Neural progenitor cell (in vitro differentiated cells): ENCODE data around the gene EFNA5. TPM values are rescaled to one million over a fixed set of nuclear protein-coding genes. Genes with fewer than 3 reads are reported as not detected.

Source experiments
- DNase-seq: peaks from one replicate; pipeline ENCODE4 v3.0.0-alpha.2; 2016; ENCODE audit warnings: low spot score
- H2AFZ ChIP-seq: fragments of 200-600 bp; sonication (generic); replicated peaks from 2 replicates; pipeline ENCODE4 v1.6.1; 2016; ENCODE audit warnings: antibody characterized with exemption
- H3F3A ChIP-seq: fragments of 200-600 bp; sonication (generic); 2 replicates; pipeline ENCODE4 v1.6.1; 2016; ENCODE audit warnings: antibody characterized with exemption, low read depth
- H3K27ac ChIP-seq: fragments of 200-600 bp; sonication (generic); 2 replicates; pipeline ENCODE4 v1.5.1; 2016; ENCODE audit warnings: mild to moderate bottlenecking
- H3K27me3 ChIP-seq: fragments of 200-600 bp; sonication (generic); 2 replicates; pipeline ENCODE4 v1.6.1; 2016; ENCODE audit warnings: mild to moderate bottlenecking, moderate library complexity
- H3K36me3 ChIP-seq: fragments of 200-600 bp; sonication (generic); 2 replicates; pipeline ENCODE4 v1.5.1; 2016
- H3K4me1 ChIP-seq: fragments of 200-600 bp; sonication (generic); 2 replicates; pipeline ENCODE4 v1.6.1; 2016; ENCODE audit warnings: mixed run types
- H3K4me2 ChIP-seq: fragments of 200-600 bp; sonication (generic); 2 replicates; pipeline ENCODE4 v1.6.1; 2016
- H3K4me3 ChIP-seq: fragments of 200-600 bp; sonication (generic); 2 replicates; pipeline ENCODE4 v1.5.1; 2016
- H3K79me2 ChIP-seq: fragments of 200-600 bp; sonication (generic); 2 replicates; pipeline ENCODE4 v1.6.1; 2016; ENCODE audit warnings: low read depth
- H3K9ac ChIP-seq: fragments of 200-600 bp; sonication (generic); 2 replicates; pipeline ENCODE4 v1.6.1; 2016
- H3K9me3 ChIP-seq: fragments of 200-600 bp; sonication (generic); 2 replicates; pipeline ENCODE4 v1.5.1; 2016; ENCODE audit warnings: low read depth
- H4K20me1 ChIP-seq: fragments of 200-600 bp; sonication (generic); 2 replicates; pipeline ENCODE4 v1.6.1; 2016; ENCODE audit warnings: low read depth
- H3K27ac Mint-ChIP-seq: 3 replicates; pipeline ENCODE4 v1.8.0; 2021; ENCODE audit warnings: mixed read lengths
- H3K27me3 Mint-ChIP-seq: 2 replicates; pipeline ENCODE4 v1.8.0; 2022; ENCODE audit warnings: low read depth, mild to moderate bottlenecking, inconsistent platforms, moderate library complexity, mixed read lengths; ENCODE audit not compliant: insufficient read depth
- H3K36me3 Mint-ChIP-seq: 3 replicates; pipeline ENCODE4 v1.8.0; 2021; ENCODE audit warnings: mixed read lengths
- H3K4me1 Mint-ChIP-seq: 3 replicates; pipeline ENCODE4 v1.8.0; 2021; ENCODE audit warnings: mixed read lengths
- H3K4me3 Mint-ChIP-seq: 3 replicates; pipeline ENCODE4 v1.8.0; 2021; ENCODE audit warnings: mild to moderate bottlenecking, moderate library complexity, mixed read lengths
- H3K9me3 Mint-ChIP-seq: 3 replicates; pipeline ENCODE4 v1.8.0; 2020; ENCODE audit warnings: mixed read lengths
- EZH2 ChIP-seq: fragments of 200-600 bp; sonication (generic); IDR thresholded peaks from 2 replicates; pipeline ENCODE4 v1.6.1; 2017; ENCODE audit warnings: antibody characterized with exemption, mild to moderate bottlenecking, moderate library complexity
- EZH2phosphoT487 ChIP-seq: fragments of 200-600 bp; sonication (generic); IDR thresholded peaks from 2 replicates; pipeline ENCODE4 v1.6.1; 2017; ENCODE audit warnings: antibody characterized with exemption
- total RNA-seq: library from RNA; depleted of rRNA; stranded (reverse); fragments of >200 nt; gene quantifications from 2 replicates; pipeline ENCODE4 v1.2.3, GENCODE V29; 2015; ENCODE audit warnings: low replicate concordance
- TF ChIP-seq, protein P1 (sequence below): fragments of 200-600 bp; sonication (generic); IDR thresholded peaks from 2 replicates; pipeline ENCODE4 v1.5.1; 2017; ENCODE audit warnings: antibody characterized with exemption, mild to moderate bottlenecking

Gene EFNA5
- total RNA-seq, 1 donor from 2014 or later = 105 TPM

DNA sequence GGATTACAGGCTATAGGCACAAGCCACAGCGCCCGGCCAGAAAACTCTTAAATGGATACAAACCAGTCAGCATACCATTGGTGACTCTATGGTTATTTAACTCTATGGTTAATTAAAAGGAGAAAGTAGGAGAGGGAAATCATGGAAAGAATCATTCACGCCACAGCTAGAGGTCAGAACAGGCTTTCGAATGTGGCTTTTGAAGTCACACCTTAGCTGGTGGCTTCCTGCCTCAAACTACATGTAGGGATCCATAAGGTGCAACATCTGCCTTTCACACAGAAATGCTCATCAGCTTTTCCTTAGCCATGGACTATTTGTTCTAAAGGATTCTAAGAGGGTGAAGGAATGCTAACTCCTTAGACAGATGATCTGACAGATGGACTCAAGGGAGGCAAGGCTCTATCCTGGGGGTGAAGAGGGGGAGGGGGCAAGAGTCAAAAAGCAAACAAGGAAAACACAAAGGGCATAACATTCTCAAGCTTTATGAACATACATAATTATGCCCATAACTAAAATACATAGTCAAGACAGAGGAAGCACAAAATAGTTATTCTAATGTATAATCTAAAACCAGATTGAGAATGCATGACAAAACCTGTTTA is 130.9 kb downstream of the EFNA5 start:
- H3K4me1 Mint-ChIP-seq = peaks cover 64% of the 10 kb centered on the region

DNA sequence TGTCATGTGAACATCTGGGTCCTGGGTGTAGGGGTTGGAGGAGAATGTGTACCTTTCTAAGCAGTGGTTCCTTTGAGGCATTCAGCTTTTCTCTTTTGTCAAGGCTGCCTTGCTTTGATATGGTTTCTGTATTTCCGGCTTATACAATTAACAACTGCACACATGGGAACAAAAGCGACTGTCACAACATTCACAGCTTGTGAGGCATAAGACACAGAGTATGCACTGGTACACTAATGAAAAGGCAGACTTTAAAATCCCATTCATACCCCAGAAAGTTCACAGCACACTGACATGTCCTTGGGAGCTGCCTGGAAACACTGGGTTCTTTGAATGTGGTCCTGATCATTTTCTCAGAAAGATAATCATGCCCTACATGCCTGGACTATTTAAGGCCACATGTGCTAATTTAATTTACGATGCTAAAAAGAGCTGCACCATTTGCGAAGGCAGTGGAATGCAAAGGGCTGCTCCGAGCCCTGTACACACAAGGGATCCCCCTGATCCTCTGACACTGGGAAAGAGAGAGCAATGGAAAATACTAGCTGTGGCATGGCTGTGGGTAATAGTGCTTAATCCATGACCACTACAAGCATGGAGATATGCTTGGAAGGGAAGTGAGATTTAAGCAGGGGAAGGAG is 131.8 kb downstream of the EFNA5 start:
- Histone ChIP-seq H3F3A (peaks cover 40% of the 10 kb centered on the region), H2AFZ (no peak overlapping the region), H3K4me3 (no peak overlapping the region), H3K9me3 (no peaks in the 10 kb centered on the region), H3K9ac (no peak overlapping the region), H3K79me2 (peaks cover 100% of the 10 kb centered on the region), H3K36me3 (no peaks in the 10 kb centered on the region), H3K4me1 (peaks cover 59% of the 10 kb centered on the region), H3K27ac (no peak overlapping the region), H3K27me3 (no peaks in the 10 kb centered on the region), H3K4me2 (peak overlapping the region; percentile 1), H4K20me1 (peaks cover 100% of the 10 kb centered on the region)
- Mint-ChIP-seq H3K9me3 (no peaks in the 10 kb centered on the region), H3K27ac (peak overlapping the region; percentile 82), H3K4me1 (peaks cover 60% of the 10 kb centered on the region), H3K4me3 (no peak overlapping the region), H3K27me3 (peaks cover 2% of the 10 kb centered on the region), H3K36me3 (peaks cover 7% of the 10 kb centered on the region)
- no peak for TF ChIP-seq EZH2phosphoT487
- TF ChIP-seq, protein P1, sequence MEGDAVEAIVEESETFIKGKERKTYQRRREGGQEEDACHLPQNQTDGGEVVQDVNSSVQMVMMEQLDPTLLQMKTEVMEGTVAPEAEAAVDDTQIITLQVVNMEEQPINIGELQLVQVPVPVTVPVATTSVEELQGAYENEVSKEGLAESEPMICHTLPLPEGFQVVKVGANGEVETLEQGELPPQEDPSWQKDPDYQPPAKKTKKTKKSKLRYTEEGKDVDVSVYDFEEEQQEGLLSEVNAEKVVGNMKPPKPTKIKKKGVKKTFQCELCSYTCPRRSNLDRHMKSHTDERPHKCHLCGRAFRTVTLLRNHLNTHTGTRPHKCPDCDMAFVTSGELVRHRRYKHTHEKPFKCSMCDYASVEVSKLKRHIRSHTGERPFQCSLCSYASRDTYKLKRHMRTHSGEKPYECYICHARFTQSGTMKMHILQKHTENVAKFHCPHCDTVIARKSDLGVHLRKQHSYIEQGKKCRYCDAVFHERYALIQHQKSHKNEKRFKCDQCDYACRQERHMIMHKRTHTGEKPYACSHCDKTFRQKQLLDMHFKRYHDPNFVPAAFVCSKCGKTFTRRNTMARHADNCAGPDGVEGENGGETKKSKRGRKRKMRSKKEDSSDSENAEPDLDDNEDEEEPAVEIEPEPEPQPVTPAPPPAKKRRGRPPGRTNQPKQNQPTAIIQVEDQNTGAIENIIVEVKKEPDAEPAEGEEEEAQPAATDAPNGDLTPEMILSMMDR = no peak
- no peak for TF ChIP-seq EZH2
- no peak for DNase-seq

More for the DNA sequence above, 130.9 kb downstream of the EFNA5 start:
- TF ChIP-seq EZH2 (no peak), EZH2phosphoT487 (no peak)
- TF ChIP-seq, protein P1 = no peak
- Histone ChIP-seq H2AFZ (no peak overlapping the region), H3K4me3 (no peak overlapping the region), H3K27ac (peak overlapping the region; percentile 21), H3K27me3 (no peaks in the 10 kb centered on the region), H3K9me3 (no peaks in the 10 kb centered on the region), H4K20me1 (peaks cover 100% of the 10 kb centered on the region), H3F3A (peaks cover 42% of the 10 kb centered on the region), H3K4me2 (peak overlapping the region; percentile 3), H3K79me2 (peaks cover 100% of the 10 kb centered on the region), H3K4me1 (peaks cover 59% of the 10 kb centered on the region), H3K36me3 (no peaks in the 10 kb centered on the region), H3K9ac (no peak overlapping the region)
- Mint-ChIP-seq H3K9me3 (no peaks in the 10 kb centered on the region), H3K27me3 (peaks cover 2% of the 10 kb centered on the region), H3K4me3 (no peak overlapping the region), H3K36me3 (peaks cover 7% of the 10 kb centered on the region), H3K27ac (peak overlapping the region; percentile 74)
- no peak for DNase-seq

DNA sequence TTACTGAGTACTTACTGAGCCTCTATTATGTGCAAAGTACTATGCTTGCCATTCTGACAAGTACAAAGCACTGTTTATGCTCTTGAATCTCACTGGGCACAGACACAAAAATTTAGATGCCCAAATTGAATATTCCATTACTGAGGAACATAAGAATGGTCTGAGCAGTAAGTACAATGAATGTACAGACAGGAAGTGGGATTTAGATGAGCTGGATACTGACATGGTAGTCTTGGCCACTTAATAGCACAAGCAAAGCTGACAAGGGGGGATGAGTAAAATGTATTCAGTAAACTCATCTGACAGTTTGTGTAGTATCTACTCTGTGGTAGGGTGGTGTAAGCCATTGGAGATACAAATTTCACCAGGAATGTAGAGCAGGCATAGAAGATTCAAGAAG is 132.4 kb downstream of the EFNA5 start:
- Histone ChIP-seq H2AFZ (no peak overlapping the region), H3K27me3 (no peaks in the 10 kb centered on the region), H3K36me3 (no peaks in the 10 kb centered on the region), H3K4me2 (no peak overlapping the region), H3K4me1 (peaks cover 59% of the 10 kb centered on the region), H3K4me3 (no peak overlapping the region), H3K9me3 (no peaks in the 10 kb centered on the region), H3K27ac (no peak overlapping the region), H3F3A (peaks cover 39% of the 10 kb centered on the region), H4K20me1 (peaks cover 100% of the 10 kb centered on the region), H3K79me2 (peaks cover 100% of the 10 kb centered on the region), H3K9ac (no peak overlapping the region)
- DNase-seq = no peak
- no peak overlapping the region for H3K4me3 Mint-ChIP-seq
- peaks cover 60% of the 10 kb centered on the region for H3K4me1 Mint-ChIP-seq
- peaks cover 8% of the 10 kb centered on the region for H3K36me3 Mint-ChIP-seq
- no peaks in the 10 kb centered on the region for H3K9me3 Mint-ChIP-seq
- peaks cover 2% of the 10 kb centered on the region for H3K27me3 Mint-ChIP-seq
- TF ChIP-seq EZH2phosphoT487 = no peak
- TF ChIP-seq, protein P1 = no peak
- no peak for TF ChIP-seq EZH2
- no peak overlapping the region for H3K27ac Mint-ChIP-seq
